Panc1 (cell line): ENCODE results near the gene RPUSD1. TPM values are rescaled to one million over a fixed set of nuclear protein-coding genes. Genes with fewer than 3 reads are reported as not detected.

Experiments
- ATAC-seq: fragments of 200-7000 bp; cut with Tn5 transposase; 2 replicates; pipeline ENCODE4 v1.9.1; 2020; ENCODE audit warnings: mild to moderate bottlenecking, moderate library complexity
- BruUV-seq: library from RNA; stranded (reverse); fragments of 400-500 nt; replicated peaks from 2 replicates; lab custom pipeline; 2021; lab: Mats Ljungman, UMichigan
- CTCF ChIA-PET: fragments of 300-600 bp; sonication (Branson Sonifier 250); formaldehyde crosslinking; loops from one replicate; lab custom pipeline; 2022; ENCODE audit warnings: antibody characterized with exemption; lab: Charles Lee
- POLR2A ChIA-PET: fragments of 300-600 bp; sonication (Branson Sonifier 250); formaldehyde crosslinking; loops from one replicate; lab custom pipeline; 2022; ENCODE audit warnings: antibody characterized with exemption; lab: Charles Lee
- DNase-seq: peaks from one replicate; pipeline ENCODE4 v3.0.0-alpha.2; 2010; ENCODE audit warnings: low read depth, low spot score
- H3K27ac ChIP-seq: 2 replicates; pipeline ENCODE4 v1.5.1; 2011; ENCODE audit warnings: mild to moderate bottlenecking, low read length, inconsistent platforms
- H3K27me3 ChIP-seq: fragments of 200-500 bp; sonication (Bioruptor generic); 2 replicates; pipeline ENCODE4 v1.6.0; 2014; ENCODE audit warnings: low read length, inconsistent platforms; ENCODE audit not compliant: control insufficient read depth, insufficient read depth
- H3K36me3 ChIP-seq: fragments of 200-500 bp; sonication (Bioruptor generic); 2 replicates; pipeline ENCODE4 v1.5.1; 2014; ENCODE audit warnings: inconsistent platforms, mild to moderate bottlenecking, low read length, moderate library complexity; ENCODE audit not compliant: control insufficient read depth, insufficient read depth
- H3K4me1 ChIP-seq: 2 replicates; pipeline ENCODE4 v1.5.1; 2011; ENCODE audit warnings: inconsistent platforms, mild to moderate bottlenecking, low read length, moderate library complexity; ENCODE audit not compliant: control insufficient read depth, insufficient read depth
- H3K4me3 ChIP-seq, 2 experiments: 2 replicates each; pipeline ENCODE4 v1.5.1; 2011 to 2012; ENCODE audit warnings: low read depth in 2 of 2, low read length in 2 of 2, mild to moderate bottlenecking in 2 of 2, inconsistent platforms in 1 of 2, moderate library complexity in 1 of 2
- H3K9me3 ChIP-seq: fragments of 200-500 bp; sonication (Bioruptor generic); 2 replicates; pipeline ENCODE4 v1.5.1; 2014; ENCODE audit warnings: low read depth, mild to moderate bottlenecking, inconsistent platforms, low read length, moderate library complexity; ENCODE audit not compliant: control insufficient read depth, insufficient read depth
- POLR2AphosphoS5 ChIP-seq: IDR thresholded peaks from 2 replicates; pipeline ENCODE4 v1.6.1; 2012; ENCODE audit warnings: mild to moderate bottlenecking, low read depth, low read length, moderate library complexity
- SIN3A ChIP-seq: IDR thresholded peaks from 2 replicates; pipeline ENCODE4 v1.6.1; 2012; ENCODE audit warnings: low read depth, mild to moderate bottlenecking, low read length, moderate library complexity, borderline replicate concordance; ENCODE audit not compliant: insufficient read depth
- TCF7L2 ChIP-seq: IDR thresholded peaks from 2 replicates; pipeline ENCODE4 v1.6.1; 2011; ENCODE audit warnings: mild to moderate bottlenecking, low read depth, low read length, inconsistent platforms
- in situ Hi-C: cut with HindIII; loops from 2 replicates; pipeline ENCODE4 v1.10.0; 2016; ENCODE audit warnings: low sequenced_read_pairs, low pct_unique_long_range_greater_than_20kb
- intact Hi-C: fragments of 100-400 bp; cut with micrococcal nuclease; formaldehyde crosslinking; loops from one replicate; pipeline ENCODE4 v1.10.0; 2022; ENCODE audit not compliant: unreplicated experiment
- total RNA-seq: library from RNA; stranded (reverse); gene quantifications from one replicate; pipeline ENCODE4 v1.2.1, GENCODE V29; 2021; ENCODE audit not compliant: unreplicated experiment
- TF ChIP-seq, protein P1 (sequence below): fragments of 450-650 bp; IDR thresholded peaks from 2 replicates; pipeline ENCODE4 v1.5.1; 2017; ENCODE audit warnings: mild to moderate bottlenecking
- TF ChIP-seq, protein P2 (sequence below), 2 experiments: IDR thresholded peaks; 2 replicates each; pipeline ENCODE4 v1.6.1; 2011 to 2012; ENCODE audit warnings: low read depth in 2 of 2, control low read depth in 1 of 2, low read length in 1 of 2, mild to moderate bottlenecking in 1 of 2, moderate library complexity in 1 of 2; ENCODE audit not compliant: insufficient read depth in 1 of 2

The RPUSD1 gene
- total RNA-seq, 1 experiment from 2014 or later, result 61.1 TPM

DNA sequence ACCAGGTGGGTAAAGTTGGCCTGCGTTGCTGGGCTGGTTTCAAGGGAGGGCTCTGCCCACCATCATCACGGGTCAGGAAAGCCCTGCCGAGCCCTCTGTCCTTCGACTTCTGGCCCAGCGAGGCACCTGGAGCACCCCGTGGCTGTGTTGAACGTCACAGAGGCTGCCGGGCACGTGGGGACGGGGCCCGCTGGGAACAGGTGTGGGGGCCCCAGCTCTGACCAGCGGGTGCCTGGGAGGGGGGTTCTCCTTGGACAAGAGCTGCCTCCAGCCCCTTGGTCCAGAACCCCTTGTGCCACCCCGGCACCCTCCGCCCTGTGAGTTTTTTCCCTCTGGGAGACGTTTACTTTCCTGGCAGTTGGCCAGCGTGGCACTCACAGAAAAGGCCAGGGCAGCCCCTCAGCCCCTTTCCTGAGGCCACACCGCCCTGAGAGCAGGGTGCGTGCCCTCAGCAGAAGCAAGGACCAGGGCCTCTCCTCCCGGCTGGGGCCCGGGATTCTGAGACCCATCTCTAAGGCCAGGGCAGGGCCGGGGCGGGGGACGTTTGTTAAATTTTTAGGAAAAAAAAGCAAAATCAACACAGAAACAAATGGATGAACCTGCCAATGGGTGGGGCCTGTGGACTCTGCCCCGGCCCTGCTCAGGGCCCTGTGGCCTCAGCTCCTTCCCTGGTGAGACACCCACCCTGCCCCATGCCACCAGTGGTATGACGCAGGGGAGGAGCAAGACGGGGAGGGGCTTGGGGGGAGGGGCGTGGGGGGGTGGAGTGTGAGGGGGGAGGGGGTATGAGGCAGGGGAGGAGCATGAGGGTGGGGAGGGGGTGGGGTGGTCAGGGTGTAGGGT lies 43.6 kb upstream of the RPUSD1 start:
- in situ Hi-C loops, result no loop called here
- Histone ChIP-seq H3K9me3 (peaks cover 4% of the 10 kb centered on the region; the same call in 1 of the 2 replicates), H3K27ac (no peak overlapping the region), H3K27me3 (no peaks in the 10 kb centered on the region), H3K4me1 (no peaks in the 10 kb centered on the region), H3K4me3 (no peak overlapping the region), H3K36me3 (no peaks in the 10 kb centered on the region)
- intact Hi-C loops, result no loop called here
- CTCF ChIA-PET, result no interaction called here
- POLR2A ChIA-PET, result no interaction called here
- DNase-seq (no peak), ATAC-seq (no peak)
- BruUV-seq, result no TSS peak
- TF ChIP-seq SIN3A, result no peak
- no peak for TF ChIP-seq TCF7L2
- TF ChIP-seq POLR2AphosphoS5, result no peak

DNA sequence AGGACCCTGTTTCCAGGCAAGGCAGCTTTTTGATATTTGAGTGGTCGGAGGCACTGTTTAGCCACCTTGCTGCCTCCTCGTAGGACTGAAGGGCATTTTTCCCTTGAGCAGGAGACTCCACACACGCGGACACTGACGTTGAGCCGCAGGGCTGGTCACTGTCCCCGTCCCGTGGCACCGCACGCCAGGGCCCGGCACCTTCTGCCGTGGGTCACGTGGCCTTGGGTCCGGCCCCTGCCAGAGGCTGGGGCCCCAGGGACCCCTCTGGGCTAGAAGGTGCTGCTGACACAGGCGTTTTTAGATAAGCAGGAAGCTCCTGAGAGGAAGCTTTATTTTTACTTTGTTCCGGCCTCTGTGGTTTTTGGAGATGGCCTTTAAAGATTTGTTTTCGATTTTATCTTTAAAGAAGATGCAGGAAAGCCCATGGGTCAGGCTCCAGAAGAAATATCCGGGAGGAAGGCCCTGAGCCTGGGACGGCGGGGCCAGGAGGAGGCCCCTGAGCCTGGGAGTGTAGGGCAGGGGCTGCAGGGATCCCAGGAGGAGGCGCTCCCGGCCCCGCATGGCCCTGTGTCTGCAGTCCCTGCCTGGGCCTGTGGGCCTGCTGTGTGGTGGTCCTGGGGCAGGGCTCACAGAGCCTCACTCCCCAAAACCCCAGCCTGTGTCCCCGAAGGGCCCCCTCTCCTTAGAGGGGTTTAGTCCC lies 42.8 kb upstream of the RPUSD1 start:
- BruUV-seq, result no TSS peak
- no peaks in the 10 kb centered on the region for H3K27me3 ChIP-seq
- in situ Hi-C loops, result no loop called here
- DNase-seq (no peak), ATAC-seq (no peak)
- ChIA-PET CTCF (no interaction called here), POLR2A (no interaction called here)
- no peaks in the 10 kb centered on the region for H3K4me1 ChIP-seq
- intact Hi-C loops, result no loop called here
- H3K27ac ChIP-seq, result no peak overlapping the region
- H3K36me3 ChIP-seq, result no peaks in the 10 kb centered on the region
- no peak overlapping the region for H3K4me3 ChIP-seq
- peaks cover under 1% of the 10 kb centered on the region; the same call in 1 of the 2 replicates for H3K9me3 ChIP-seq
- TF ChIP-seq, protein P1, sequence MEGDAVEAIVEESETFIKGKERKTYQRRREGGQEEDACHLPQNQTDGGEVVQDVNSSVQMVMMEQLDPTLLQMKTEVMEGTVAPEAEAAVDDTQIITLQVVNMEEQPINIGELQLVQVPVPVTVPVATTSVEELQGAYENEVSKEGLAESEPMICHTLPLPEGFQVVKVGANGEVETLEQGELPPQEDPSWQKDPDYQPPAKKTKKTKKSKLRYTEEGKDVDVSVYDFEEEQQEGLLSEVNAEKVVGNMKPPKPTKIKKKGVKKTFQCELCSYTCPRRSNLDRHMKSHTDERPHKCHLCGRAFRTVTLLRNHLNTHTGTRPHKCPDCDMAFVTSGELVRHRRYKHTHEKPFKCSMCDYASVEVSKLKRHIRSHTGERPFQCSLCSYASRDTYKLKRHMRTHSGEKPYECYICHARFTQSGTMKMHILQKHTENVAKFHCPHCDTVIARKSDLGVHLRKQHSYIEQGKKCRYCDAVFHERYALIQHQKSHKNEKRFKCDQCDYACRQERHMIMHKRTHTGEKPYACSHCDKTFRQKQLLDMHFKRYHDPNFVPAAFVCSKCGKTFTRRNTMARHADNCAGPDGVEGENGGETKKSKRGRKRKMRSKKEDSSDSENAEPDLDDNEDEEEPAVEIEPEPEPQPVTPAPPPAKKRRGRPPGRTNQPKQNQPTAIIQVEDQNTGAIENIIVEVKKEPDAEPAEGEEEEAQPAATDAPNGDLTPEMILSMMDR, result no peak
- TF ChIP-seq POLR2AphosphoS5 (no peak), SIN3A (no peak), TCF7L2 (no peak)
- TF ChIP-seq, protein P2, sequence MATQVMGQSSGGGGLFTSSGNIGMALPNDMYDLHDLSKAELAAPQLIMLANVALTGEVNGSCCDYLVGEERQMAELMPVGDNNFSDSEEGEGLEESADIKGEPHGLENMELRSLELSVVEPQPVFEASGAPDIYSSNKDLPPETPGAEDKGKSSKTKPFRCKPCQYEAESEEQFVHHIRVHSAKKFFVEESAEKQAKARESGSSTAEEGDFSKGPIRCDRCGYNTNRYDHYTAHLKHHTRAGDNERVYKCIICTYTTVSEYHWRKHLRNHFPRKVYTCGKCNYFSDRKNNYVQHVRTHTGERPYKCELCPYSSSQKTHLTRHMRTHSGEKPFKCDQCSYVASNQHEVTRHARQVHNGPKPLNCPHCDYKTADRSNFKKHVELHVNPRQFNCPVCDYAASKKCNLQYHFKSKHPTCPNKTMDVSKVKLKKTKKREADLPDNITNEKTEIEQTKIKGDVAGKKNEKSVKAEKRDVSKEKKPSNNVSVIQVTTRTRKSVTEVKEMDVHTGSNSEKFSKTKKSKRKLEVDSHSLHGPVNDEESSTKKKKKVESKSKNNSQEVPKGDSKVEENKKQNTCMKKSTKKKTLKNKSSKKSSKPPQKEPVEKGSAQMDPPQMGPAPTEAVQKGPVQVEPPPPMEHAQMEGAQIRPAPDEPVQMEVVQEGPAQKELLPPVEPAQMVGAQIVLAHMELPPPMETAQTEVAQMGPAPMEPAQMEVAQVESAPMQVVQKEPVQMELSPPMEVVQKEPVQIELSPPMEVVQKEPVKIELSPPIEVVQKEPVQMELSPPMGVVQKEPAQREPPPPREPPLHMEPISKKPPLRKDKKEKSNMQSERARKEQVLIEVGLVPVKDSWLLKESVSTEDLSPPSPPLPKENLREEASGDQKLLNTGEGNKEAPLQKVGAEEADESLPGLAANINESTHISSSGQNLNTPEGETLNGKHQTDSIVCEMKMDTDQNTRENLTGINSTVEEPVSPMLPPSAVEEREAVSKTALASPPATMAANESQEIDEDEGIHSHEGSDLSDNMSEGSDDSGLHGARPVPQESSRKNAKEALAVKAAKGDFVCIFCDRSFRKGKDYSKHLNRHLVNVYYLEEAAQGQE (IDR thresholded peaks at IDR 0.05; ENCODE audit: insufficient read depth in 1 of 2, low read depth in 2 of 2, low read length in 1 of 2), result no peak
